Stimulated activated CD4-positive, alpha-beta T cell treated with anti-CD3 and anti-CD28 coated beads, TNF-alpha, amount 100 ng/mL, for 48 hours (primary cell): ENCODE results near the gene FLACC1.
"Not testable (repeated sequence)": the region's sequence is repeated elsewhere in the genome, so short reads cannot be mapped to it uniquely, and the experiment has no call there.

Experiments used
- DNase-seq, 3 donors: peaks; one replicate each; pipeline ENCODE4 v3.0.0-alpha.2; 2020; ENCODE audit warnings: low read depth in 3 of 3

The FLACC1 gene

DNA sequence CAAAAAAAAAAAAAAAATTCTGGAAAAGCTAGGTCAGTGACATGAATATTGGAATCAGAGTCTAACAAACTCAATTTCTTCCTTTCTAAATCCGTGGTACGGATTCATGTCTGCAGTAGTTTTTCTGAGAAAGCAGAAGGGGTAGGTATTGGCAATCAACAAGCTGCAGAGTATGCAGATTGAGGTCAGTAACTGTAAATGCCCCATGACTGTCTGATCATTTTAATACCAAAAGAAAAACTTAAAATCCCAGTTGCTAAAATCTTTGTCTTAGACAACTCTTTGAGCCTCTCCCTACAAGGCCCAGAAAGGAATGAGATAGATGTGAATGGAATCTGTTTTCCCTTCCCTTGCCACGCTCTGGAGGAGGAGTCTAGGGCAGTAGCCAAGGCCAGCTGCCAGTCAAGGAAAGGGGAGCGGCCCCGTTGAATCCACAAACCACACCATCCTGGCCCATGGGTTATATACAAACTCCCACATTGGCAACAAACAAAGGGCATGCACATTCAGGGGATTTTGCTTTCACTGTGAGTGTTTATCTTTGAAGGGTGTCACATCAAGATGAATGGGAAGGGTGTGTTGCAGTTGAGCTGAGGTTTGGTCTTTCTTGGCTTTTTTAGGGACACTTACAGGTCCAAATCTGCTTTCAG lies 102.9 kb downstream of the FLACC1 start:
- no peak for DNase-seq

- no peak for DNase-seq
Measured at GRCh38 chr2:201250741-201251140, 106.4 kb downstream of the FLACC1 start.

DNA sequence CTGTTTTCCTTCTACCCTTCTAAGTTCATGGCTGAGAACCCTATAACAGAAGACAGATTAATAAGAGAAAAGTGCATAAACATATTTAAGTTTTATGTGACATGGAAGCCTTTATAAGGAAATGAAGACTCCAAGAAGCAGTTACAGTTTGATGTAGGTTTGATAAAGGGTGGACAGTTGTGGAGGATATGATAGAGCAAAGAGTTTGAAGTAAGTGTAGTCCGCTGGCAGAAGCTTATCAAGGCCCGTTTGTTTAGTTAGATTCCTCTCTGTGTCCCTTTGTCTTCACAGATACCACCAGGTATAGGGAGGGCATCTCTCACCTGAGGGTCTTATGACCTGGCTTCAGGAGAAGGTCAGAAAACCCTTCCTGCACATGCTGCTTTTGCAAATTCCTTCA lies 107.3 kb downstream of the FLACC1 start:
- no peak for DNase-seq

DNA sequence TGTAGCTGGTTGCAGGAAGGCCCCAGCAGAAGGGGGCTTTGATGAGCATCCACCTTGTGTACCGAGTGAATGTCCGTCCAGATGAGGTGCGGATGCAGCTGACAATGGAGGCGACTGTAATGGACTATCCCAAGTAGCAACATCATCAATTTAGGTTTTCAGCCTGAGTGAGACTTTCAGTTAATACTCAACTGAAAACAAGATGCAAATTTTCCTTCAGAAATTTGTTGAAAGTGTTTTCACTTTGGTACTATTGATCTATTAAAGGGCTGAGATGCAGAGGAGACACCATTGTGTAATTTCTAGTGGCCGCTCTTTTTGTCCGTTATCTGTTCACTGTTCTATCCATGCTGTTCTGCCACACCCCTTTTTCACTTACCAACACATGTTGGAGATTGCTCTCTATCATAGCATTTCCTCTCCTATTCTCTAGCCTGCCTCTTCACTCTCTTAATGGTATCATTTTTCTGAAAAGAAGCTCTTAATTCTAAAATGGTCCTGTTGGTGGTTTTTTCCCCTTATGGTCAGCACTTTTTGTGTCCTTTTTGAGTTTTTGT lies 108.8 kb downstream of the FLACC1 start:
- no peak for DNase-seq

DNA sequence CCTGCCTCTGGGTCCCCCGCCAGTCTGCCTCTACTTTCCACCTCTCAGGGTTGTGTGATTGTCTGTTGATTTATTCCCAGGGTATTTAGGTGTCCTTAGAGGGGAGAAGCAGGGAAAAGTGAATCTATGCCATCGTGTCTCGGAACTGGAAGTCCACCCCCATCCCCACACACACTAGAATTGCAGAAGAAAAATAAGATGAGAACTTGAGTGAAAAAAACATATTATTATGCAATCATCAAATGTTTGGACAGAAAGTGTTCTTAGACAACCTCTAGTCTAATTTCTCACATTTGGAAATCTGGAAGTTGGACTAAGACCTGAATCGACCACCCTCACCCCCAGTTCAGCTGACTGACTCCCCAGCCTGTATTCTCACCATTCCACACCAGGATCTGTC lies 110.9 kb downstream of the FLACC1 start:
- DNase-seq: no peak

GRCh38 chr2:201244829-201245228 lies 112.3 kb downstream of the FLACC1 start:
- no peak for DNase-seq

DNA sequence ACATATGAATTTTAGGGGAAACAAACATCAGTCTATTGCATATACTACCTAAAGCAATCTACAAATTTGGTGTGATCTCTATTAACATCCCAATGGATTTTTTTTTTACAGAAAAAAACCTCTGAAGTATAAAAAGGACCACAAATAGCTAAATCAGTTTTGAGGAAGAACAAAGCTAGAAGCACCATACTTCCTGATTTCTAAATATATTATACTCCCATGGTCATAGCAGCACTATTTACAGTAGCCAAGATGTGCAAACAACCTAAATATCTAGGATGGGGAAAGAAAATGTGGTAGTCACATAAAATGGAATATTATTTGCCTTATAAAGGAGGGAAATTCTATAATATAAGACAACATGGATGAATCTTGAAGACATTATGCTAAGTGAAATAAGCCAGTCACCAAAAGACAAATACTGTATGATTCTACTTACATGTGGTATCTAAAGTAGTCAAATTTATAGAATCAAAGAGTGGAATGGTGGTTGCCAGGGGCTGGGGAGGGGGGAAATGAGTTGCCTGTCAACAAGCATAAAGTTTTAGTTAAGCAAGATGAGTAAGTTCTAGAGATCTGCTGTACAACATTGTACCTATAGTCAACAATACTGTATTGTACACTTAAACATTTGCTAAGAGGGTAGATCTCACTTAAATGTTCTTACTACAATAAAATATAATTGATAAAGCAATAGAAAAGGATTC lies 114.4 kb downstream of the FLACC1 start:
- DNase-seq: no peak

- not testable (repeated sequence) for DNase-seq
Measured at GRCh38 chr2:201239167-201239935, 117.8 kb downstream of the FLACC1 start.
